ENCODE measurements around the gene PCDH15. TPM values are rescaled to one million over a fixed set of nuclear protein-coding genes. Genes with fewer than 3 reads are reported as not detected.
"Not testable (repeated sequence)": the region's sequence is repeated elsewhere in the genome, so short reads cannot be mapped to it uniquely, and the experiment has no call there.

Gene PCDH15
- total RNA-seq, 1 experiment from 2014 or later = 0.11 TPM

DNA sequence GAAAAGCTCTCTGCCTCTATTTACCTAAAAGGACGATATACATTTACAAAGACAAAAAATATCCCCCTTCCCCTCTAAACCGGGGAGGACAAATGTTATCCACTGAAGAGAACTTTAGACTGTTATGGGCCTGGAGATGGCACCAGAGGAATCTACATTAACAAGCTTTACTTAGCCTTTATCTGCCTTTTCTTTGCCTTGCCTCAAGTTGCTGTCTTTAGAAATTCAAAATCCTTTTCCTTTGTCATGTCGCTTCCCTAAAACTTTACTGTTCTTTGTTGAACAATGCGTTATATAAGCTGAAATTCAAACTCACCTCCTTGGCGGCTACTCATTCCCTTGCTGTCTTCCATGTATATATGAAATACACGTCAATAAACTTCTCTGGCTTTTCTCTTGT is 405.0 kb downstream of the PCDH15 start:
- no peak for DNase-seq (ENCODE audit: low read depth)

DNA sequence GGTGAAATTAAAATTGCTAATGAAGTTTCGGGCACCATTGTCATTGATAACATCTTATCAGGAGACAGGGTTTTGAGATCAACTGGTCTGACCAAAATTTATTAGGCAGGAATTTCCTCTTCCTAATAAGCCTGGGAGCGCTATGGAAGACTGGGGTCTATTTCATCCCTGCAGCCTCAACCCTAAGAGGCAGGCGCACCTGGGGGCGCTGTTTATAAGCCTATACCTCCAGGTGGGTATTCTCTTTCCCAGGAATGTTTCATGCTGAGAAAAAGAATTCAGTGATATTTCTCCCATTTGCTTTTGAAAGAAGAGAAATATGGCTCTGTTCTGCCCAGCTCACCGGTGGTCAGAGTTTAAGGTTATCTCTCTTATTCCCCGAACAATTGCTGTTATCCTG is 406.4 kb downstream of the PCDH15 start:
- DNase-seq (ENCODE audit: low read depth) = not testable (repeated sequence)

DNA sequence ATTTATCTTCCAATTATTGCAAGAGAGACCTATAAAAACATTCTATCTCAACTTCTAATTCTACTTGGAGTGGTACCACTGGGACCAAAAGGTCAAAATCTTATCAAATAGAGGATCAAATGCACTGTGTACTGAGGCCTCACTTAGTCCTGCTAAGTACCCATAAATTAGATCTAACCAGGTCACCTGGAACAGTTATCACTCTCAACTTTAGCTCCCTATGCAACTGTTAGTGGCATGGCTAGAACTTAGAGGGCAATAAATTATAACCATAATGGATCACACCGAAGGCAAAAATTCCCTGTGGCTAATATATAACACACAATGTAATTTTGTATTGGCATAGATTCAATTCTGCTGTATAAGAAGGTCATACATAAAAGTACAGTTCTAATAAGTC is 428.9 kb downstream of the PCDH15 start:
- no peak for DNase-seq (ENCODE audit: low read depth)

DNA sequence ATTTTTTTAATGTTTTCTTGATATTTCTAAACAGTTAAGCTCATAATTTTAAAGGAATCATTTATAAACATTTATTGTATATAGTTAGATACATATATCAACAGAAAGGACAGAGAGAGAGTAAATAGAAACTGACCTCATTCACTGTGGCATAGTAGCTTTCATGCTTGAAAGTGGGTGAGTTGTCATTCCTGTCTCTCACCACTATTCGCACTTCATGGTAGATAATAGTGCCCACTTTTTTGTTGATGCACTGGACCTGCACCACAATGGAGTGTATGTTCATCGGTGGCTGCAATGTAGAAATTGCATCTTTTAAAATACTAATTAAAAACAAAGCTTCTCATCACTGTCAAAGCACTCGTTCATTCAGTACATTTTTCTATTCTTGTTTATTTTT is 432.0 kb downstream of the PCDH15 start:
- DNase-seq (ENCODE audit: low read depth) = no peak

DNA sequence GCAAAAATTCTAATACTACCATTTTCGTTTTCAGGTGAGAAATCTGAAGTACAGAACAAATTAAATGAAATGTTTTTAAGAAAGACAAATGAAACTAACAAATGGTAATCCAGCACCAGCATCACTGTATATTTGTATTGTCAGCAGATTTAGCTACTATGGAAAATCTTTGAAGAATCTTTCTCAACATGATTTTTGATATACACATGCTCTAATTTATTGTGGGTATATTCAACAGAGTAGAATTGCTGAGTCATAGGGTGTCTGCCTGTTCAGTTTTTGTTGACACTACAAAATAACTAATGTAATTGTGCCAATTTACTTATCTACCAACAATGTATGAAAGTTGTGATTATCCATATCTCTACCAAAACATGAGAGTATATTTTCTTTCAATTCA is 437.6 kb downstream of the PCDH15 start:
- DNase-seq (ENCODE audit: low read depth) = no peak

DNA sequence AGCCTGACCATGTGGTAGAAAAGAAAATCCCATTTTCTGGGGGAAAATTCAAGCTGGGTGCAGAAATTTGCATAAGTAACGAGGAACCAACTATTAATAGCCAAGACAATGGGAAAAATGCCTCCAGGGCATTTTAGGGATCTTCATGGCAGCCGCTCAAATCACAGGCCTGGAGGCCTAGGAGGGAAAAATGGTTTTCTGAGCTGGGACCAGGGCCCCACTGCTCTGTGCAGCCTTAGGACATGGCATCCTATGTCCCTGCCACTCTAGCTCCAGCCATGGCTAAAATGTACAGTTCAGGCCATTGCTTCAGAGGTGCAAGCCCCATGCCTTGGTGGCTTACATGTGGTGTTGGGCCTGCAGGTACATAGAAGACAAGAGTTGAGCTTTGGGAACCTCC is 459.0 kb downstream of the PCDH15 start:
- no peak for DNase-seq (ENCODE audit: low read depth)

DNA sequence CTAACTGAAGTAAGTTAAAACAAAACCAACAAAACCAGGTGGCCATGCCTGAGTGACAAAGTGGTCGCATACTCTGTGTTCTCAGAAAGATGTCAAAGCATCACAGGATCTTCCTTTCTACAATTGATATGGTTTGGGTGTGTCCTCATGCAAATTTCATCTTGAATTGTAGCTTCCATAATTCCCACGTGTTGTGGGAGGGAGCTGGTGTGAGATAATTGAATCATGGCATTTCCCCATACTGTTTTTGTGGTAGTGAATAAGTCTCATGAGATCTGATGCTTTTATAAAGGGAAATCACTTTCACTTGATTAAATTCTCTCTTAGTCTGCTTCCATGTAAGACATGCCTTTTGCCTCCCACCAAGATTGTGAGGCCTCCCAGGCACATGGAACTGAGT is 465.7 kb downstream of the PCDH15 start:
- DNase-seq (ENCODE audit: low read depth) = no peak

DNA sequence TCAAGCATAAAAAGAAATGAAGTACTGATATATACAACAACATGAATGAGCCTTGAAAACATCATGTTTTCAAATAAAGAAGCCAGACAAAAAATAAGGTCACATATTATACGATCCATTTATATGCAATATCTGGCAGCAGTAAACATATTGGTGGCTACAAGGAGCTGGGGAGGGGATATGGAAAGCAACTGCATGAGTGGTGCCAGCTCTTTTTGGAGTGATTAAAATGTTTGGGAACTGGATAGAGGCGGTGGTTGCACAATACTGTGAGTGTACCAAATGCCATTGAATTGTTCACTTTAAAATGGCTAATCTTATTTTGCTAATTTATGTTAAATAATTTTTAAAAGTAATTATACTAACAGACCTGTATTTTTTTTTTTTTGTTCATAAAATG is 481.7 kb downstream of the PCDH15 start:
- DNase-seq (ENCODE audit: low read depth) = no peak

DNA sequence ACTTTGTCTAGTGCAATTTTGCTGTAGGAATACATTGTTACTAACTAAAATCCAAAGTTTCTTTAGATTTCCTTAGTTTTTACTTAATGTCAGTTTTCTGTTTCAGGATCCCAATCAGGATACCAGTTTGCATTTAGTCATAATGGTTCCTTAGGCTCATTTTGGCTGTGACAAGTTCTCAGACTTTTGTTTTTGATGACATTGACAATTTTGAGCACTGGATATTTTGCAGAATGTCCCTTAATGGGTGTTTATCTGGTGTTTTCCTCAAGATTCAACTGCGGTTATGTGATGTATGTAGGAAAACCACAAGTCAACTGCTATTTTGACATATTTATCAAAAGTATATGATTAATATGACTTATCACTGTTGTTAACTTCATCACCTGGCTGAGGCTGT is 482.6 kb downstream of the PCDH15 start:
- DNase-seq (ENCODE audit: low read depth) = no peak

DNA sequence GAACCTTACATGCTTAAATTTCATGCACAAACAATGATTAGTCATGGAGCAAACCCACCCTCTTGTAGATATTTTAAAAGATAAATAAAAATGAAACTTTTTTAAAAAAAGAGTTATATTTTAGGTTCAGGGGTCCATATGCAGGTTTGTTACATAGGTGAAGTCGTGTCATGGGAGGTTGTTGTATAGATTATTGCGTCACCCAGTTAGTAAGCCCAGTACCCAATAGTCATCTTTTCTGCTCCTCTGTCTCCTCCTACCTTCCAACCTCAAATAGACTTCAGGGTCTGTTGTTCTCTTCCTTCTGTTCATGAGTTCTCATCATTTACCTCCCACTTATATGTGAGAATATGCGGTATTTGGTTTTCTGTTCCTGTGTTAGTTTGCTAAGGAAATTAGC is 486.6 kb downstream of the PCDH15 start:
- DNase-seq (ENCODE audit: low read depth) = no peak

DNA sequence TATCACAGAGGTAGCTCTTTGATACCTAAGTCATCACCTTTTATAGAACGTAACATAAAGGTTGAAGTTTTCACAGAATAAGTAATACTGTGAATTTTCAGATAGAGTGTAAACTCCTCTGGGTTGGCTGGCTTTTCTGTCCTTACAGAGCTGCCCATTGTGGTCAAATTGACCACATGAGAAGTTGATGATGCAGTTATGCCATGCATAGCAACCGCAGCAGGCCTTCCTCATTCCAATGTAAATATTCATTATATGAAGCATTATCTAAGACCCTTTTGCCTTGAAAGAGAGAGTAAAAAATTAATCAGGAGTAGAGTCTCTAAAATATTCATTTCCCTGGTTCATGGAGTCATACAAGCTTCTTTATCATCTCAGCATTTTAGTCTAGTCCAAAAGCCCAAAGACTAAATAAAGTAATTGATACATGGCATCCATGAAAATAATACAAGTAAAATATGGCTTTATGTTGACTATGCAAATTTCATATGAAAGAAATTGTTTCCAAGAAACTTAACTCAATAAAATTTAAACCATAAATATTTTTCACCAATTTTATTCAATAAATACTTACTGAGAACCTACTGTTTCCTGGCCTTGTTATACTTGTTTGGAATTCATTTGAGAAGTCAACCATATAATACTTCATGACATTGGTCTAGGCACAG is 516.4 kb downstream of the PCDH15 start:
- no peak for DNase-seq (ENCODE audit: low read depth)

DNA sequence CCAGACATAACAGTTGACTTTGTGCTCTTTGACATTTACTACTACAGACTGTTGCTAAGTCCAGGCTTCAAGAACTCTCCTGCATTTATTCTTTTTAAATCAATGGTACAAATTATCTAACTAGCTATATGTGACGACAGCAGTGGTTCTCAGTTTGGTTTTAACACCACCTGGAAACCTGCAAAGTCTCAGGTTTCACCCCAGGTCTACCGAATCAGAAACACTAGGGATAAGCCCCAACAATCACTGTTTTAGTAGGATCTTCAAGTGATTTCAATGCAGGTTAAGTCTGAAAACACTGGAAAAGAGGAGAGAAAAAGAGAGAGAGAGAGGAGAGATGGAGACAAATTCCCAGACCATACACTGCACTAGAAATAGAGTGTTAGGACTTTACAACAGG is 519.0 kb downstream of the PCDH15 start:
- DNase-seq (ENCODE audit: low read depth) = no peak

DNA sequence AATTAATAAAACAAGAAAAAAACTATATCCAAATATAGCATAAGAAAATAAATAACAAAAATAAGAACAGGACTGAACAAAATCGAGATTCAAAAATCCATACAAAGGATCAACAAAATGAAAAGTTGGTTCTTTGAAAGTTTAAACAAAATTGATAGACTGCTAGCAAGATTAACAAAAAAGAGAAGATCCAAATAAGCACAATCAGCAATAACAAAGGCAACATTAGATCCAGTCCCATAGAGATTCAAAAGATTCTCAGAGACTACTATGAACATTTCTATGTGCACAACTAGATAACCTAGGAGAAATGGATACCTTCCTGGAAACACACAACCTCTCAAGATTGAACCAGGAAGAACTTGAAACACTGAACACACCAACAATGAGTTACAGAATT is 534.6 kb downstream of the PCDH15 start:
- DNase-seq (ENCODE audit: low read depth) = no peak

DNA sequence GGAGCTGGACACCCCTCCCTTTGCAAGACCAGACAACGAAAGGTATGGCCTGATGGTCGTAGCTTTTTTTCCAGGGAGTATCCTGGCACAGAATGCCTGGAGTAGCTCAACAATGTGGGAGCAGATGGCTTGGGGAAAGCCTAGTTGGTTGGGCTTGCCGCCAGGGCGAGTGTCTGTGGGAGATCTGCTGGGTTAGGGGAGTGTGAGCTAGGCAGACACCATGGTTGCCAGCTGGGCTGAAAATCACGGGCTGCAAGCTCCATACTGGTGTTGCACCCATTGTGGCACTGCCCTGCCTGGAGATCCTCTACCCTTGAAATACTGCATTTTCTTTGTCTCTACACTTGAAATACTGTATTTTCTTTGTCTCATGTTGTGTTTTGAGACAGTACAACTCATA is 538.3 kb downstream of the PCDH15 start:
- no peak for DNase-seq (ENCODE audit: low read depth)

DNA sequence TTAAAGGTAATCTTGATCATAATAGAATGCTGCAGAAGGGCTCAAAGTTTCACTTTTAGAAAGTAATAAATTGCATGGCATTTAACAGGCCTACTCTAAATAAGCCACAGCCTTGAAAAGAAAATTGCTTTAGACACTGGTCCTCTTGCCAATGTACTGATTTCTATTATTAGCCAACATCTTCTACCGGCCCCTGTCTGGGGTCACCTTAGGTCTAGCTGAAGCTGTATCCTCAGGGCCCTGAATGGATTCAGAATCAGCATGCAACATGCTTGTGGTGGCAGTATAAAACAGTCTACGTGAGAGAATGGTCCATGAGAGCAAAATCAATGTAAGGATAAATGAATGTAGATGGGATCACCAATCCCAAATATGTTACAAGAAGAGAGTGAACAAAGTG is 541.9 kb downstream of the PCDH15 start:
- DNase-seq (ENCODE audit: low read depth) = no peak

DNA sequence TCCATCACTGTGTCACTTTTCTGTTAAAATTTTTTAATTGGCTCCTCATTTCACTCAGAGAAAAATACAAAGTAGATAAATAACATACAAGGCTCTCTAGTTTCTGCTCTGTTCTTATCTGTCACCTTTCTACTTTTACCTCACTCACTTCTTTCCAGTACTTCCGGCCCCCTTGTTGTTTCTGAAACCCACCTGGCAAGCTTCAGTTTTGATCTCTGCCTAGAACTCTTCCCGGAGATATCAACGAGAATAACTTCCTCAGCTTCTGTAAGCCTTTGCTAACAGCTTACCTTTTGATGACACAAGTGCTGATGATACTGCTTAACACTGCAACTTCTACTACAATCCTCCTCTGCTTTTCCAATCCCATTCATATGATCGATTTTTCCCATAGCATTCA is 566.2 kb downstream of the PCDH15 start:
- DNase-seq (ENCODE audit: low read depth) = no peak

DNA sequence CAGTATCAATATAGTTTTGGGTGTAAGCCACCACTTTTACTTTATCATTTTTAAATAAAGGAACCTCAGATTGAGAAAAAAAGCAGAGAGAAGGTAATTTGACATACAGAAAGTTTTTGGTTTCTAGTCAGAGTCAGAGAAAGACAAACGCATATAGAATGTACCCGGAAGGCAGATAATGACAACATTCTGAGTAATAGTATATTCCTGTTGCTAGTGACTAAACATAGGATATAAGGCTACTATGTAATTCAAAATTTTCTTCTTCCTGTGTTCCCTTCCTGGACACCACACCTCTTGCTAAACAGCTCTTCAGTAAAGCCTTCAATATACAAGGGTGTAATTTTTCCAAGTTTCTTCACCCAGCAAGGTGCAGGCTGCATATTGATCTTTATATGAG is 597.6 kb downstream of the PCDH15 start:
- no peak for DNase-seq (ENCODE audit: low read depth)

DNA sequence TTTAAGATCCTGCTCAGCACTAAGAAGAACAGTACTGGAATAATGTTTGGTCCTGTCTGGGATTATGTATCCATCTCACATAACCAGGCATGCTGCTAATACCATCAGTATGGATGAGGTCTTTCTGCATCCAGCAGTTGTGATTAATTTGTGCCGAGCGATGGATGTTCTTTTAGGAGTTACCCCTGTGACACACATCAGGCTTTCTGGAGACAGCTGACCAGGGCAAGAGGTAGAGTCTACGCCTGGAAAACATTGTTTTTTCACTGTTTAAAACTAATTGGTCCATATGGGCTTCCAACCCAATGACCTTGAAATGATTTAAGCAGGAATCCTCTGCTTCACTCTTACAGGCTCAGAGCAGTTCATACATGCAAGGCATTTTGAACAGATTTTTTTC is 603.0 kb downstream of the PCDH15 start:
- DNase-seq (ENCODE audit: low read depth) = no peak

DNA sequence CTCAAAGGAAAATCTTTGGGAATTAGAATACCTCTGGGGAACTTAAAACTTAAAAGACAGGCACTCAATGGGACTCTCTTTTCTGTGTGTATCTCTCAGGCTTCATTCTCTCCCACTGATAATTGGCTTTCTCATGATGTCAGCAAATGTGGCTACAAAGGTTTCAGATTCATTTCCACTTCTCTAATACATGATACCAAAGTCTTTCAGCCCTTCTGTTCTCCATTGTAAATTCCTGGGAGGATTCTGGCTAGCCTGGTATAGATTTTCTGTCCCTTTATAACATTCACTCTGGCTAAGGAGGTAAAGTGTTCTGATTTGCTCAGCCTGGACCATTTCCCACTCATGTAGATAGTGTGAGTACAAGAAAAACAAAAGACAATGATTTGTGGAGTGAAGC is 606.2 kb downstream of the PCDH15 start:
- DNase-seq (ENCODE audit: low read depth) = no peak

DNA sequence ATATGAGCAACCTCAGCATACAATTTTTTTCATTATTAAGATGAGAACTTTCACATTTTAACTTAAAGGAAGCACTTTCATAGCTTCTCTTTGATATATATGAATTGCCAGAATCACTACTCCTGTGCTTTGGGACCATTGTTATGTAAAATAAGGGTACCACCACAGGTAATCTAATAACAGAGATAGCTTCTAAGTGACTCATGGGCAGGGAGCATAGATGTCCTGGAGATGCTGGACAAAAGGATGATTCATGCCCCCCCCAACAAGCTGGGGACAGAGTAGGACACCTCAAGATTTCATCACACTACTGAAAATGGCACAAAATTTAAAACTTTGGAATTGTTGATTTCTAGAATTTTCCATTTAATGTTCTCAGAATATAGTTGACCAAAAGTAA is 641.1 kb downstream of the PCDH15 start:
- DNase-seq (ENCODE audit: low read depth) = no peak

DNA sequence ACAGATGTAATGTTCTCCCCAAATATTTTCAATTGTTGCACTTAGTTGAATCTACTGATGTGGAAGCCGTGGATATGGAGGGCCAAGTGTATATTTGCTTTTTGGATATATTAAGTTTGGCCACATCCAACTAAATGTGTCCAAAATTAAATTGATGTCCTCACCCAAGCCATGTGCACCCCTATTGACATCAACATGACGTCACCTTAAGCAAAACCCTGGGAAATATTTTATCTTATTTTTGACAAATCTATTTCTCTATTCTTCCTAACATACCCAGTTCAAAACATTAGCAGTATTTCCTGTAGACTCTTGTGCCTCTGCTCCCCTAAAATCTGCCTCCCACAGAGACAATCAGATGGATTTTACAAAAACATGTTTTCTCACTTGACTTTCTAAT is 652.5 kb downstream of the PCDH15 start:
- DNase-seq (ENCODE audit: low read depth) = no peak

DNA sequence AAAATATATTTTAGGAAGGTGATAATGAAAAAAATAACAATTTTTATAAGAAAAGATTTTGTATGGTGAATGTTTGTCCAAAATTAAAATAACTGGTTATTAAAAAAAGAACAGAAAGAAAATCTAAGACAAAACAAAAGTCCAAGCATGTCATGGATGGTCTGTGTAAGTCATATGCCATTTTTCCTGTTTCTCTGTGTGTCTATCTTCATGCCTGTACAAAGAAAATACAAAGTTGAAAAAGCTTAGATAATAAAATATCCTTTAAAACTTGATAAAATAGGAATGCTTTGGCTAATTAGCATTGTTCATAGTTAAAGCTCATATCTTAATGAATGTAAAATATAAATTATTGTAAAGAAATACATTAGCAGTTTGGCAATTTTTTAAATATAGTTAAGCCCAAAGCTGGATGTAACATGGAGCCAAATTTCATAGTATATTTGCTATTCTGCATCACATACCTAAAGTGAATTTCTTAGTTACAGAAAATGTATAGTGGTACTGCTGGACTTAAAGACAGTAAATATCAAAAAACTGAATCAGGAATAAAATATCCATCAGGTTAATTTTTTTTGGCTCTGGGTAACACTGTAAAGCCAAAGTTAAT is 661.1 kb downstream of the PCDH15 start:
- peak; percentile 5 for DNase-seq (ENCODE audit: low read depth)

DNA sequence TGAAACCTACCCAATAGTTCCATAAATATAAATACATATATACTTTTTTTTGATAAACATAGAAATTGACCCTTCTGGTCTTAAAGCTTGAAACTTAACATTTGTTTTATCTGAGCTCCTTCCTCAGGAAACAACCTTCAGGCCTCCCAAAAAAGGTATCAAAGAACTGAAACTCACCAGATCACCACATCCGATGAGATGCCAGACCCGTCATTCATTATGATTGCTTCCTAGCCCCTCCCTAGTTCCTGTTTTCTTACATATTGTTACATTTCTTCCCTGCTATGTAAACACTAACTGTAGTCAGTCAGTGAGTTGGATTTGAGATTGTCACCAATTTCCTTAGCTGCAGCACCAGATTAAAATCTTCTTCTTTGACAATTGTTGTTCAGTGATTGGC is 663.6 kb downstream of the PCDH15 start:
- DNase-seq (ENCODE audit: low read depth) = no peak

DNA sequence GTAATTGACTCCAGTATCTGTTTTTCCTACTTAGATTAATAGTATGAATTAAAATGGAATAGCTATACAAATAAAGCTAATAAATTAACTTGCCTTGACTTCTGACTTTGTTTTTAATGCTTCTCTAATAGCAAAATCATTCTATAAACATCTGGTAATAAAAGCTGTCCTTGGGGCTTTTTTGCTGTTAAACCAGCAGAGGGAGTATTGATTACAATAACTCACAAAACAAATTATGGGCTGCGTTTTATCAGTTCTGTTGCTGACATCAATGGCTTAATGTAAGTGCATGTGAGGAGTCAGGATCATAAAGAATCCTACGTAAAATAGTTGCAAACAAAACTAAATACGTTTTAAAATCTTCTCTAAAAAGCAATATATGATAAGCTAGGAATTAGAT is 667.8 kb downstream of the PCDH15 start:
- DNase-seq (ENCODE audit: low read depth) = no peak

Data from LHCN-M2 (cell line).